HepG2 (cell line): ENCODE data around the gene HSPB9. TPM values are rescaled to one million over a fixed set of nuclear protein-coding genes. Genes with fewer than 3 reads are reported as not detected.

ENCODE experiments used
- polyA plus RNA-seq, 8 experiments: library from polyadenylated mRNA; depleted of rRNA in 3 of 8; stranded (reverse) in 7 of 8; unstranded in 1 of 8; fragments of >200 nt; fragmentation: Illumina TruSeq in 4 of 8; extraction: Trizol in 4 of 8; gene quantifications; 2 replicates each; pipeline versions ENCODE4 v1.2.1 to v1.2.3, GENCODE V29; 2011 to 2016; ENCODE audit warnings: low read depth in 4 of 8, missing spikeins in 1 of 8, mixed read lengths in 1 of 8; ENCODE audit not compliant: insufficient read depth in 1 of 8
- total RNA-seq, 5 experiments: library from RNA; depleted of rRNA; stranded (reverse); fragments of >200 nt; fragmentation: Illumina TruSeq; extraction: Trizol; gene quantifications; 2 replicates each; pipeline ENCODE4 v1.2.3, GENCODE V29; 2016; ENCODE audit warnings: low read depth in 1 of 5

The HSPB9 gene
- total and polyA plus RNA-seq, 2 of the 13 experiments (the other 11 are each of a cell fraction or from before 2014, with no cell fraction given): 0.05 to 0.24 TPM

Other genes with a start within 250 kb of the HSPB9 start
- 218 and 277 TPM in 2 replicates for gene ACLY, start 203.9 kb upstream of the HSPB9 start, total RNA-seq (2016; rRNA removed; fragmentation: Illumina TruSeq; extraction: Trizol)
- 111 and 143 TPM in 2 replicates for gene ACLY, start 203.9 kb upstream of the HSPB9 start, polyA plus RNA-seq (2011; rRNA removed)
- 0.53 and 0.60 TPM in 2 replicates for gene ODAD4, start 192.2 kb upstream of the HSPB9 start, total RNA-seq (2016; rRNA removed; fragmentation: Illumina TruSeq; extraction: Trizol)
- gene ODAD4, start 192.2 kb upstream of the HSPB9 start, polyA plus RNA-seq (2011; rRNA removed): 0.48 and 0.73 TPM in 2 replicates
- 161 and 170 TPM in 2 replicates for gene CNP, start 156.0 kb upstream of the HSPB9 start, total RNA-seq (2016; rRNA removed; fragmentation: Illumina TruSeq; extraction: Trizol)
- gene CNP, start 156.0 kb upstream of the HSPB9 start, polyA plus RNA-seq (2011; rRNA removed): 97.2 and 105 TPM in 2 replicates
- gene DNAJC7, start 105.4 kb upstream of the HSPB9 start, total RNA-seq (2016; rRNA removed; fragmentation: Illumina TruSeq; extraction: Trizol): 132 and 179 TPM in 2 replicates
- gene DNAJC7, start 105.4 kb upstream of the HSPB9 start, polyA plus RNA-seq (2011; rRNA removed): 47.7 and 54.7 TPM in 2 replicates
- gene NKIRAS2, start 102.7 kb upstream of the HSPB9 start, total RNA-seq (2016; rRNA removed; fragmentation: Illumina TruSeq; extraction: Trizol): 26.8 and 27.9 TPM in 2 replicates
- gene NKIRAS2, start 102.7 kb upstream of the HSPB9 start, polyA plus RNA-seq (2011; rRNA removed): 42.0 and 48.5 TPM in 2 replicates
- gene C17orf113, start 72.2 kb upstream of the HSPB9 start, total RNA-seq (2016; rRNA removed; fragmentation: Illumina TruSeq; extraction: Trizol): 0.83 and 1.1 TPM in 2 replicates
- 0.87 and 1.4 TPM in 2 replicates for gene C17orf113, start 72.2 kb upstream of the HSPB9 start, polyA plus RNA-seq (2011; rRNA removed)
- gene ZNF385C, start 24.3 kb upstream of the HSPB9 start, total RNA-seq (2016; rRNA removed; fragmentation: Illumina TruSeq; extraction: Trizol): 2.3 TPM in 2 replicates
- gene ZNF385C, start 24.3 kb upstream of the HSPB9 start, polyA plus RNA-seq (2011; rRNA removed): 5.8 and 6.1 TPM in 2 replicates
- 3.9 and 6.7 TPM in 2 replicates for gene DHX58, start 10.1 kb upstream of the HSPB9 start, total RNA-seq (2016; rRNA removed; fragmentation: Illumina TruSeq; extraction: Trizol)
- 7.8 and 13.5 TPM in 2 replicates for gene DHX58, start 10.1 kb upstream of the HSPB9 start, polyA plus RNA-seq (2011; rRNA removed)
- gene KAT2A, start 1.4 kb upstream of the HSPB9 start, total RNA-seq (2016; rRNA removed; fragmentation: Illumina TruSeq; extraction: Trizol): 20.2 and 29.1 TPM in 2 replicates
- 90.4 and 126 TPM in 2 replicates for gene KAT2A, start 1.4 kb upstream of the HSPB9 start, polyA plus RNA-seq (2011; rRNA removed)
- 110 and 136 TPM in 2 replicates for gene RAB5C, start 32.2 kb downstream of the HSPB9 start, total RNA-seq (2016; rRNA removed; fragmentation: Illumina TruSeq; extraction: Trizol)
- 123 and 129 TPM in 2 replicates for gene RAB5C, start 32.2 kb downstream of the HSPB9 start, polyA plus RNA-seq (2011; rRNA removed)
- gene KCNH4, start 58.3 kb downstream of the HSPB9 start, total RNA-seq (2016; rRNA removed; fragmentation: Illumina TruSeq; extraction: Trizol): 0.09 TPM in 1 of 2 replicates, not detected in the other
- gene KCNH4, start 58.3 kb downstream of the HSPB9 start, polyA plus RNA-seq (2011; rRNA removed): 0.01 and 0.04 TPM in 2 replicates
- not detected in 2 replicates for gene HCRT, start 62.6 kb downstream of the HSPB9 start, total RNA-seq (2016; rRNA removed; fragmentation: Illumina TruSeq; extraction: Trizol)
- not detected in 2 replicates for gene HCRT, start 62.6 kb downstream of the HSPB9 start, polyA plus RNA-seq (2011; rRNA removed)
- 8.8 and 22.5 TPM in 2 replicates for gene GHDC, start 71.7 kb downstream of the HSPB9 start, total RNA-seq (2016; rRNA removed; fragmentation: Illumina TruSeq; extraction: Trizol)
- gene GHDC, start 71.7 kb downstream of the HSPB9 start, polyA plus RNA-seq (2011; rRNA removed): 15.4 and 25.6 TPM in 2 replicates
- 17.2 and 21.0 TPM in 2 replicates for gene STAT5B, start 153.6 kb downstream of the HSPB9 start, total RNA-seq (2016; rRNA removed; fragmentation: Illumina TruSeq; extraction: Trizol)
- 42.8 and 44.8 TPM in 2 replicates for gene STAT5B, start 153.6 kb downstream of the HSPB9 start, polyA plus RNA-seq (2011; rRNA removed)
- gene STAT5A, start 165.7 kb downstream of the HSPB9 start, total RNA-seq (2016; rRNA removed; fragmentation: Illumina TruSeq; extraction: Trizol): 4.1 and 4.5 TPM in 2 replicates
- gene STAT5A, start 165.7 kb downstream of the HSPB9 start, polyA plus RNA-seq (2011; rRNA removed): 1.2 and 1.4 TPM in 2 replicates